SK-N-SH (cell line): ENCODE results near the gene AKT2.

Experiments
- CTCF ChIP-seq: fragments of 200-600 bp; sonication (generic); IDR thresholded peaks from 2 replicates; pipeline ENCODE4 v1.6.1; 2017; ENCODE audit warnings: antibody characterized with exemption, mild to moderate bottlenecking, moderate library complexity
- EP300 ChIP-seq, 2 experiments: IDR thresholded peaks; 2 replicates each; pipeline versions ENCODE4 v1.4.0 to v1.6.1; 2012; ENCODE audit warnings: borderline replicate concordance in 1 of 2, low read depth in 1 of 2, low read length in 1 of 2
- EZH2phosphoT487 ChIP-seq: fragments of 200-600 bp; sonication (generic); IDR thresholded peaks from 2 replicates; pipeline ENCODE4 v1.6.1; 2017; ENCODE audit warnings: low read depth, mixed run types, mild to moderate bottlenecking, antibody characterized with exemption, moderate library complexity, borderline replicate concordance
- GABPA ChIP-seq: IDR thresholded peaks from 2 replicates; pipeline ENCODE4 v1.4.0; 2012; ENCODE audit warnings: low read depth, mild to moderate bottlenecking
- GATA2 ChIP-seq: sonication (generic); formaldehyde crosslinking; IDR thresholded peaks from 2 replicates; pipeline ENCODE4 v1.5.0; 2020; ENCODE audit warnings: mild to moderate bottlenecking, missing genetic modification reagents
- JUND ChIP-seq: IDR thresholded peaks from 2 replicates; pipeline ENCODE4 v1.4.0; 2012
- POLR2AphosphoS5 ChIP-seq: IDR thresholded peaks from 2 replicates; pipeline ENCODE4 v1.6.1; 2012; ENCODE audit warnings: low read depth, low read length
- RCOR1 ChIP-seq: fragments of 150-350 bp; IDR thresholded peaks from 2 replicates; pipeline ENCODE4 v1.6.1; 2017; ENCODE audit warnings: antibody characterized with exemption, low read length
- TF ChIP-seq, protein P1 (sequence below): IDR thresholded peaks from 2 replicates; pipeline ENCODE4 v1.4.0; 2012; ENCODE audit warnings: low read depth

DNA sequence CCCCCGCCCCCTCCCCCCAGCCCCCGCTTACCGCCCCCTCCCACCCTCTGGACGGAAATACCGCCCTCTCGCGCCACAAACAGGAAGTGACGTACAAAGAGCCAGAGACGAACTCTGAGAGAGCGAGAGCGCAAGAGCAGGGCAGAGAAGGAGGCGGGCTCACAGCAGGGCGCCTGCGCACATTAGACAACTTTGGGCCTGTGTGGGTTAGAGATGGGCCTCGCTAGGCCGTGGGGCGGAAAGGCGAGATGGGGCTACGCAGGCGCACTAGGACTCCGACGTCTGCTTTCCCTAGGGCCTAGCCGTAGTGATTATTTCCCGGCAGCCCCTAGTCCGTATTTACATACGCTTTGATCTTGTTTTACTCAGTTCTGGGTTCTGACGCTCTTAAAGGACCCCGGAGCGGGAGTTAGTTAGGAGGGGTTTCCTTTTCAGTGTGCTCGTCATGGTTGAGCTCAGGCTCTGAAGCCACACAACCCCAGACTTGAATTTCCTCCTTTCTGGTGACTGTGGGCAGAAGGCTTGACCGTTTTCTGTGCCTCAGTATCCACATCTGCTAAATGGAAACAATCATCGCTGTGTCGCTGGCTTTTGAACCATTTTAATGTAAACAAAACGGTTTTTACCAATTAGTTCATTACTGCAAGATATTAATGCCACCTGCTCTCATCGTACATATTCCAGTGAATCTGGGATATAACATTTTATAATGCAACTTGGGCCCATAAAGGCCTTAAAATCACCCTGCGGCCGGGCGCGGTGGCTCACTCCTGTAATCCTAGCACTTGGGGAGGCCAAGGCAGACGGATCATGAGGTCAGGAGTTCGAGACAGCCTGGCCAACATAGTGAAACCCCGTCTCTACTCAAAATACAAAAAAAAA is 449 bp upstream of the AKT2 start:
- TF ChIP-seq CTCF: no peak
- TF ChIP-seq GABPA: peak; percentile 83
- no peak for TF ChIP-seq EP300 (IDR thresholded peaks at IDR 0.05; ENCODE audit: borderline replicate concordance in 1 of 2, low read depth in 1 of 2, low read length in 1 of 2)
- TF ChIP-seq EZH2phosphoT487: no peak
- no peak for TF ChIP-seq GATA2 (CRISPR knock-in tag)
- no peak for TF ChIP-seq RCOR1
- no peak for TF ChIP-seq JUND
- TF ChIP-seq, protein P1, sequence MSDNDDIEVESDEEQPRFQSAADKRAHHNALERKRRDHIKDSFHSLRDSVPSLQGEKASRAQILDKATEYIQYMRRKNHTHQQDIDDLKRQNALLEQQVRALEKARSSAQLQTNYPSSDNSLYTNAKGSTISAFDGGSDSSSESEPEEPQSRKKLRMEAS: peak; percentile 48; the same call in 1 of the 2 replicates
- peak; percentile 57 for TF ChIP-seq POLR2AphosphoS5
